Dedifferentiated amniotic fluid mesenchymal stem cell (primary cell): ENCODE measurements around the gene TSR1.

ENCODE experiments used
- DNase-seq: peaks from one replicate; pipeline ENCODE4 v3.0.0-alpha.2; 2016; ENCODE audit errors: extremely low spot score

The TSR1 gene

DNA sequence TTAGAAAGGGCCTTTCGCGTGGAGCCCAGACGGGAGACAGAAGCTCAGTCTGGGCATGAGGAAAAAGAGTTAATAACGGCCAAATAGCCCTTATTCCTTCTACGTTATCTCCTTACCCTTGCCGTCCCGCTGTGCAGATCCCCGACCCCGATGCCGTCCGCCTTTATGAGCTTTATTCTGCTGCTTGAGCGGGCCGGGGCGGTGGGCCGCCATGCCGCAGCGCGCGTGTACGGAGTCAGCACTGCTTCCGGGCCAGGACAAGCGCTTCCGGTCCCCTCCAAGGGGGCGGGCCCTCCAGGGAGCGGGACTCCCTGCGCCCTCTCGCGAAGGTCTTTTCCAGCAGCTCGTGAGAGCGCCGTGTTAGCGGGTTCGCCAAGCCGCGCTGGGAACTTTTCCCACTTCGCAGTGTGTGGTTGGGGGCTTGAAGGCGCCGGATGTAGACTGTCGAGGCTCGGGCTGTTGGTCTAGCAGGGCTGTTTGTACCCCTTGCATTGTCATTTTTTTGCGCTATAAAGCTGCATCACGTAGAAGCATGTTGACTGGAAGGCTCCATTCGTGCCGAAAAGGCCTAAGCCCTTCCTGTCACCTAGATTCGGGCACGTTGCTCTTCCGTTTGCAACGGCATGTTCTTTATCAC, at the start of gene TSR1:
Gene TSR1, minus strand, starts transcription at position 243 of the 637 bp plus-strand sequence. Its CDS starts 30 bp downstream, at position 213.
- peak; percentile 92 for DNase-seq

GRCh38 chr17:2385240-2386210, 49.3 kb upstream of the TSR1 start:
- DNase-seq: no peak

DNA sequence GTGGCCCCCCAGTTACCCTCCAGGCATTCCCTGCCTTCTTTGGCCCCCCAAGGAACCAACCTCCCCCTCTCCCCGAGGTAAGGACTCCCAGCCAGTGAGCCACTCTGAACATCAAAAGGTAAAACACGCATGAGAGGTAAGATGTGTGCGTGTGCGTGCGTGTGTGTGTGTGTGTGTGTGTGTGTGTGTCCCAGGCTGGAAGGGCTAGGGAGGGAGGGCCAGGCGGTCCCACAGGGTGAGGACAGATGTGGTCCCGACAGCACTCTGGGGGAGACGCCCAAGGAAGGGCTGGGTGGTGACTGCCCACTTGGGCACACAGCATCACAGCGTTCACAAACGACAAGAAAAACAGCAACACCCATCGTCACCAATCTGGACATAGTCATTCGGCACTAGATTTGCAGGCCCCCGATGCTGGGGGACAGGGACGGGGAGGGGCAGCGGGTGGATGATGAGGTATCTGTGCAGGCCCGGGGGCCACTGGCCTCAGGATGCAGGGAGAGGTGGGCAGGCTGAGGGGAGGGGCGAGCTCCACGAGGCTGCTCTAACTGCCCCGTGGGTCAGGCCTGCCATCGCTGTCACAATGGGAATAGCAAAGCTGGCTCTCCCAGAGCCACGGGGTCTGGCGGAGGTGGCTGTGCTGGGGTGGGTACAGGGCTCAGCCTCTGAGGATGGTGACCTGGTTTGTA, 48.3 kb upstream of the TSR1 start:
- DNase-seq: no peak

DNA sequence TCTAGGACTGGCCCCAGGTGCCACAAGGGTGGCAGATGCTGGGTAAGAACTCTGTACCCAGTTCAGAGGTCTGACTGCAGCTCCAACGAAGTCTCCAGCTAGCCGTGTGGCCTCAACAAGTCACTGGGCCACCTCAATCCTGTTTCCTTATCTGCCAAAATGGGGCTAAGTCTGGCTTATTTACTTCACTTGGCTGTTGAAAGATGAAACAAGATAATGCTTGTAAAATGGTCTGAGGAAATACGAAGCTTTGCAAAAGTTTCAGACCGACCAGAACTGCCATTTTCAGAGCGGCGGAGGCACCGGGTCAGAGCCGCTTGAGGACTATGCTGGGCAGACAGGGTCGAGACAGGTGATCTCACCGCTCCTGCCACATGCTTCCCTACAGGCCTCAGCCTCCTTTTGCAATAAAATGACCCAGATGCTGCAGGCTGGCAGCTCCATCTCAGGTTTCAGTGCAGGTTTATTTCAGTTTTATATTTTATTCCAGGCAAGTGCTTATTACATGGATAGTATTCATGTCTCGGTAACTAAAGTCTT, 47.4 kb upstream of the TSR1 start:
- no peak for DNase-seq

DNA sequence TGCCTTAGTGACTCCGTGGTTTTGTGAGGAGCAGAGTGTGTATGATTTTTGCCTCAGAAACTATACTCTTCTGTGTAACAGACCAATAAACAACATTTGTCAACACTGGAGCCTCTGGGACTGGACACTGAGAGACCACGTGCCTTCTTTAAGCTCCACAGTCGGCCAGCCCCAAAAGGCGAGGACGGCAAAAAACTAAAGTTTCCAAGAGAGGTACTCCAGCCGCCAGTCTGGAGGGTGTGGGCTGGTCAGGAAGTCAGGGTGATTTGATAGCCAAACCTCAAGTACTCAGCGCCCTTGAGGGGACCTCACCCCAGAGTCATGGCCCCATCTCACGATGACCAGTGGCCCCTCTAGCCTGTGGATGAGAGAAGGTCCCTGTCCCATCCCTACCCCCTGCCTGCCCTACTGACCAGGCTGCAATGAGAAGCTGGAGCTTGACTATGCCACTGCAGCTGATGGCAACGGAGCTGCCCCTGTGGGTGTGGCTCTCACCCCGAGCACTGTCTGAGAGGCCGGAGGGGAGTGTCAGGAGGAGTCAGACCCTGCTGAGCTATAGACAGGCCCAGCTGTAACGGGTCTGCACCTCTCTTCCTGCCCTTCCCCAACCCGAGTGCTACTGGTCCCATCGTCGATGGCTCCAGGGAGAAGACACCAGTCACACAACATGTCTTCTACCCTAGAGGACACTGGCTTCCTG, 44.8 kb upstream of the TSR1 start:
- no peak for DNase-seq

DNA sequence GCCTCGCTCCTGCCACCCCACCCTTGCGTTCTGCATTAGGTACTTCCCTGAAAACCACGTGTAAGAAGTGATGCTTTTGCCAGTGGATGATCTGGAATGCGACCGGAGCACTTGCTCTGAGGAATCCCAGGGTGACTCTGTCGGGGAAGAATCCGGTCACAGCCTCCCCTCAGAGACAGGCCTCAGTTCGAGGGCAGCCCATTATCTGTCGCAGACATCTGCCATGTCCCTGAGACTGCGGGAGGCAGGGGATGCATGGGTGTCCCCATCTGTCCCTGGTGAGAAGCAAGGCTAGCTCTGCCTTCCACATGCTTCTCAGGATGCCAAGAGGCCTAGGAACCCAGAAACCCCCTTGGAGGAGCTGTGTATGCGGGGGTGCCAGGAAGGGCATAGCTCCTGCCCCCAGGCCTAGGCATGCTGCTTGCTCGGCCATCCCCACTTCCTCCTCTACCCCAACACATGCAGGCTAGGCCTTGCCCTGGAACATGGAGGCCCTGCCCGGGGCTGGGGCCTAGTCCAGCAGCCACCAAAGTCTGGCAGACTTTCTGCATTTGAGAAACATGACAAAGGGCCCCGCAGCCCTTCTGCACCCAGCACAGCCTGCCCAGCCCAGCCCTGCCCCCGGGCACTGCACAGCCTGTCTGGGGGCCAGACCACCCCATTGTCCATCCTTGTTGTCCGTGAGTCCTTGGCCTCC, 44.1 kb upstream of the TSR1 start:
- DNase-seq: no peak

GRCh38 chr17:2379489-2380225, 43.4 kb upstream of the TSR1 start:
- DNase-seq: no peak

GRCh38 chr17:2378905-2379304, 42.6 kb upstream of the TSR1 start:
- no peak for DNase-seq

DNA sequence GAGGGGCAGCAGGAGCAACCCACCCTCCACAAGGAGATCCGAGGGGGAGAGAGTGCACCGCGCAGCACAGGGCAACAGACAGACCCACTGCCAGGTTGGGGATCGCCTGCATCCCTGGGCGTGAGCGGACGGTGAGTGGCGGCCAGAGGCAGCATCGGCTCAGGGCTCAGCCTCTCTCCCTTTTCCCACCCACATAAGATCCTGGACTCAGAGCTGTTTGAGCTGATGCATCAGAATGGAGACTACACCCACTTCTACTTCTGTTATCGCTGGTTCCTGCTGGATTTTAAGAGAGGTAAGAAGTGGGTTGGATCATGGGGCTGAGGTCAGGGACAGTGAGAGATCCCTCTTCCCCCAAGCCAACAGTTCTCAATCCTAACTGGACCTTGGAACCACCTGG, 41.4 kb upstream of the TSR1 start:
- no peak for DNase-seq

DNA sequence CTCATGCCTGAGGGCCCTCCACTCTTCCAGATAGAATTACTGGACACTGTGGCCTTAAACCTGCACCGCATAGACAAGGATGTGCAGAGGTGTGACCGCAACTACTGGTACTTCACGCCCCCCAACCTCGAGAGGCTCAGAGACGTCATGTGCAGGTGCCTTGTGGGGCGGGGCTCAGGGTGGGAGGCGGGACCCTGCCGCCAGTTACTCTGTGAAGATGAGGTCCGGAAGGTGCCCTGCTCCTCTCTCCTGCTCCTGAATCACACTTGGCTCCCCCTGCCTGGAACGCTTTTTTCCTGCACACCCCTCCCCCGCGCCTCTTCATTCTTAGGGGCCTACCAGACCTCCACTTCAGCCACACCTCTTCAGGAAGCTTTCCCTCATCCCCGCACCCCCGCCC, 39.9 kb upstream of the TSR1 start:
- DNase-seq: no peak

- DNase-seq: no peak
Measured at GRCh38 chr17:2375406-2375805, 39.1 kb upstream of the TSR1 start.

- DNase-seq: no peak
Measured at GRCh38 chr17:2374549-2375285, 38.5 kb upstream of the TSR1 start.

- no peak for DNase-seq
Measured at GRCh38 chr17:2373179-2373578, 36.9 kb upstream of the TSR1 start.

DNA sequence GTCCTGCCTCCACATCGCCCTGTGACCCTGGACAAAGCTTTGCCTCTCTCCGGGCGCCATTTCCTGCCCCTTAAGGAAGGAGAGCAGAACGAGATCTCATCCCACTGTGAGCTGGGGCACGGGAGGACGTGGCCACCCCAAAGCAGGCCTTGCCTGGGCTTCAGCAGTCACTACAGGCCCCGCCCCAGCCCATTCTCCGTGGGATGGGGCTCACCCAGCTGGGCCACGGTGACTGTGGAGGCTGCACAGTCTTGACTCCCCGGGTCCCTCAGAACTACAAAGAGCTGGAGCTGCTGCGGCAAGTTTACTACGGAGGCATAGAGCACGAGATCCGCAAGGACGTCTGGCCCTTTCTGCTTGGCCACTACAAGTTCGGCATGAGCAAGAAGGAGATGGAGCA, 36.4 kb upstream of the TSR1 start:
- DNase-seq: no peak

DNA sequence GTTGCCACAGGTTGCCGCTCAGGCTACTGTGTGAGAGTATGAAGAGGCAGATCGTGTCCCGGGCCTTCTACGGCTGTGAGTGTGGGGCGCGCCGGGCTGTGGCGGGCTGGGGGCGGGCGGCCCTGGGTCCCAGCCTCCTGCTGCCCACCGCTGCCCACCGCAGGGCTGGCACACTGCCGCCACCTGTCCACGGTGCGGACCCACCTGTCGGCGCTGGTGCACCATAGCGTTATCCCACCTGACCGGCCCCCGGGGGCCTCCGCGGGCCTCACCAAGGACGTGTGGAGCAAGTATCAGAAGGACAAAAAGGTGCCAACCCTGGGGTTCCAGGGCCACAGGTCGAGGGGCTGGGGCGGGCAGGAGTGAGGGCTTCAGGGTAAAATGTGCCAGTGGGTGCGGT, 35.9 kb upstream of the TSR1 start:
- DNase-seq: no peak

DNA sequence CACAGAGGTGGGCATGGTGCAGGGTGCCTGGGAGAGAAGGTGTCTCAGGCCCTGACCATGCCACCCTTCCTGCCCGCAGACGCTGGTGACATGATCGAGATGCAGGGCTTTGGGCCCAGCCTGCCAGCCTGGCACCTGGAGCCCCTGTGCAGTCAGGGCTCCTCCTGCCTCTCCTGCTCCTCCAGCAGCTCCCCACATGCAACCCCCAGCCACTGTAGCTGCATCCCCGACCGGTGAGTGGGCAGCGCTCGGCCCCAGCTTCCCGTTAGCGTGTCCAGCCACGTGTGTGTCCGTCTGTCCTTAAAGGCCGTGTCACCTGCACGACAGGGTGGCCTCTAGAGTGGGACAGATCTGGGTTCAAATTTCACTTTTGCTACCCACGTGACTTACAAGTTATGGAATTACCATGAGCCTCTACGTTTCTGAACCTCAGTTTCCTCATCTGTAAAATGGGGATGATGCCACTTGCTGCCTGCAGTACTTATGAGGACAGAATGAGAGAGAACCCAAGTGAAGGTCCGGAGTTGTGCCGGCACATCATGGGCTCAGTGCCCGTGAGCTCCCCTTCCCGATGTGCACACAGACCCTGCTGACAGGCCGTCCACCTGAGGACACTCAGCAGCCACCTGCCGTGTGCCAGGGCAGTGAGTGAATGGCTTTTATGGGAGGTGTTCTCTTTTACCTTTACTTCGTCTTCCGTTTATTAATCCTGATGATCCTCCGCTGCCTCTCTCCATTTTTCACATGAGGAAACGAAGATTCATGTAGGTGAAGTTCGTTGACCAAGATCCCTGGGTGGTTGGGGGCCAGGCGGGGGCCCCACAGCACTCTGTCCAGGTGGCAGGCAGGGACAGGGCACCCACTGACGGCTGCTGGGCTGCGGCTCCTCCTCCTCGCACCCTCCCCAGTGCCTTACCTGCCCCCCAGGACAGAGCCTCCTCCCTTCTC, 35.2 kb upstream of the TSR1 start:
- DNase-seq: no peak

DNA sequence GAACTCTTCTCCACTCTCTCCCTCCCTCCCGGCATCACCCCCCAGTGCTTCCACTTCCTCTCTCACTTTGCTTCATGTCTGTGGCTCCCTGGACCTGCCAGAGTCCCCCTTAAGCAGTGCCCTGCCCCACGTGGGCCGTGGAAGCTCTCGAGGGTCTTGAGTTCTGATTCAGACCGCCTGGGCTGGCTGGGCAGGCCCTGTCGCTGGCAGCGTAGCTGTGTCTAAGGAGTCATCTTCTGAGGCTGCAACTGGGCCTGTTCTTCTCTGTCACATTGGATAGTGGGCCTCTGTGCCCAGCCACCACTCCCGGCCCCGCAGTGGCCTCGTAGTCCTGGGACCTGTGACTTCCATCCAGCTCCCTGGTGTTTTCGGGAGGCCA, 33.9 kb upstream of the TSR1 start:
- DNase-seq: no peak

DNA sequence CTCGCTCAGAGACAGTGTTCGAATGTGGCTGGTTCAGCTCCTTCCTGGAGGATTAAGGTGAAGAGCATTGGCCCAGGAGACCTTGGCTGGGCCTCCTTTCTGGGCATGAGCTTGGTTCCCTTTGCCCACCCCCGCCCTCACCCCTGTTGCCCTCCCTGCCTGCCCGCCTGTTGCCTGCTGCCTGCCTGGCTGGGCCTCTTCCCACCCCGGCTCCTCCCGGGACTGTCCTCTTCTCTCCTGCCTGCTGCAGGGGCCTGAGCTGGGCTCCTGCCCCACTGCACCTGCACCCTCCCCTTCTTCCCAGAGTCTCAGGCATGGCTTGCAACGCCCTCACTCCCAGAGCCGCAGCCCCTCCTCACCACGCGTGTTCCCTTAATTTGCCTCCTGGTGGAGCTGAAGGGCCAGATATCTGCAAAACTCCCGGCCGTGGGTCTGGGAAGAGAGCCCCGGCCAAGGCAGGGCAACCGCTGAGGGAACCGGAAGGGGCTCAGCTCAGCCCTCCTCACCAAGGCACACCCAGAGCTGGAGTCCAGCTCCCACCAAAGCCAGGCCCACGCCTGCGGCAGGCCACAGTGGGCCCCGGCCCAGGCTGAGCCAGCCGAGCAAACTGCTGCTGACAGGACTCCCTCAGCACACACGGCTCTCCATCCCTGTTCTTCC, 33.4 kb upstream of the TSR1 start:
- no peak for DNase-seq
